Astrocyte of the cerebellum (primary cell): ENCODE data around the gene UST.
A peak's percentile ranks its signal among the peaks of the same experiment; 100 is the strongest.

Experiments used
- DNase-seq: peaks from one replicate; pipeline ENCODE4 v3.0.0-alpha.2; 2011; ENCODE audit warnings: low read depth
- H3K4me3 ChIP-seq: 2 replicates; pipeline ENCODE4 v1.5.1; 2011; ENCODE audit warnings: mild to moderate bottlenecking, low read depth, low read length, moderate library complexity
- in situ Hi-C: cut with HindIII; loops from 2 replicates; pipeline ENCODE4 v1.10.0; 2017; ENCODE audit warnings: low sequenced_read_pairs
- TF ChIP-seq, protein P1 (sequence below): IDR thresholded peaks from 2 replicates; pipeline ENCODE4 v1.5.1; 2012; ENCODE audit warnings: low read length, low read depth, moderate library complexity, mild to moderate bottlenecking; ENCODE audit errors: missing control alignments

Gene UST

DNA sequence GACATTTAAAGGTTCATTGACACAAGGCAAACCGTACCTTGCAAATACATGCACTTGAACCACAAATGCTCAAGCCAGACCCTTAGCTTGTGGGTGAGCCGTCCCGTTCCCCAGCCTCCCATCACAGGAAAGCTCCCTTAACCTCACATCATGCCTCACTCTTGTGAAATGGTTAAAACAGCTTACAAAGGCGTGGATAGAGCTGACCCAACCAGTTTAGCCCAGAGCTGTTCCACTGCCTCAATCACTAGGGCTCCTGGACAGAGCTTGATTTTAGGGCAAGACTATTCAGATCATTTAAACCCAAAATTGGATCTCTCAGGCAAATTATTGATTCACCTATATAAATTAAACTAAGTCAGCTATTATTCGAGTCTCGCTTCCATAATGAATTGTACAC is 341.1 kb downstream of the UST start:
- DNase-seq: no peak
- in situ Hi-C loops: loop anchor here (25.0 kb wide), 1 partner anchor 324 kb away; the partner anchor contains the start of gene SUMO4
- TF ChIP-seq, protein P1, sequence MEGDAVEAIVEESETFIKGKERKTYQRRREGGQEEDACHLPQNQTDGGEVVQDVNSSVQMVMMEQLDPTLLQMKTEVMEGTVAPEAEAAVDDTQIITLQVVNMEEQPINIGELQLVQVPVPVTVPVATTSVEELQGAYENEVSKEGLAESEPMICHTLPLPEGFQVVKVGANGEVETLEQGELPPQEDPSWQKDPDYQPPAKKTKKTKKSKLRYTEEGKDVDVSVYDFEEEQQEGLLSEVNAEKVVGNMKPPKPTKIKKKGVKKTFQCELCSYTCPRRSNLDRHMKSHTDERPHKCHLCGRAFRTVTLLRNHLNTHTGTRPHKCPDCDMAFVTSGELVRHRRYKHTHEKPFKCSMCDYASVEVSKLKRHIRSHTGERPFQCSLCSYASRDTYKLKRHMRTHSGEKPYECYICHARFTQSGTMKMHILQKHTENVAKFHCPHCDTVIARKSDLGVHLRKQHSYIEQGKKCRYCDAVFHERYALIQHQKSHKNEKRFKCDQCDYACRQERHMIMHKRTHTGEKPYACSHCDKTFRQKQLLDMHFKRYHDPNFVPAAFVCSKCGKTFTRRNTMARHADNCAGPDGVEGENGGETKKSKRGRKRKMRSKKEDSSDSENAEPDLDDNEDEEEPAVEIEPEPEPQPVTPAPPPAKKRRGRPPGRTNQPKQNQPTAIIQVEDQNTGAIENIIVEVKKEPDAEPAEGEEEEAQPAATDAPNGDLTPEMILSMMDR: no peak
- H3K4me3 ChIP-seq: no peak overlapping the region

DNA sequence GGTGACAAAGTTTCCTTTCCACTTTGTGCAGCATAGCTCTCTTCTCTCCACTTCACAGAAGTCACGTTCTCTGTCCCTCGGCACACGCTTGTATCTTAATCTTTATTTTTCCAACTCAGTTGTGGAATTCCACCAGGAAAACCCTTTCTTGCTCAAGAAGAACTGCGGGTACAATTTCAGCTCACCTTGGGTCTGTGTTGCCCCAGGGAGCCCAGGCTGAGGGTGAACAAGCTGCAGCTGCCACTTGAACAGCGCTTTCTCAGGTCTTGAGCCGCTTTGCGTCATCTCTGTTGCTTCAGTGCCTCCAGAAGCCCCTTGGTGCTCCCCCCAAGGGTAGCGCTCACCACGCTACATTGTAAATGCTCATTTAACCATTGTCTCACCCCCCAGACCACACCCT is 341.5 kb downstream of the UST start:
- no peak for DNase-seq
- H3K4me3 ChIP-seq: no peak overlapping the region
- TF ChIP-seq, protein P1: no peak
- in situ Hi-C loops: loop anchor here (25.0 kb wide), 1 partner anchor 324 kb away; the partner anchor contains the start of gene SUMO4

DNA sequence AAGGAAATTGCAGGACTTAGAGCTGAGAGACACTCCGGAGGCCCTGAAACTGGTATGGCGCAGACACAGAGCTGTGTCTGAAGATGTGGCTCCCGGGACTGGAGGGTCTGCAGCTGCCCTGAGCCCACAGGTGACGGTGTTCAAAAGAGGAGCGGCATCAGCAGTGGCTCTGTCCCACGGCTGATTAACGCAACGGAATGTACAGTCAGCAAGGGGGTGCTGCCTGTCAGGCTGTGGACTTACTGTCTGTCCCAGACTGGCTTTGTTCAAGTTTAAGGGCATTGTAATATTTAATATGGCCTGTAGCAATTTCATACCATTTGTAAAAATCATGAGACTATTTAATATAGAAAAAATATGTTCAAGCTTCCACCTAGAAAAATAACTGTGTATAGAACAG is 342.7 kb downstream of the UST start:
- TF ChIP-seq, protein P1: peak; percentile 7
- in situ Hi-C loops: loop anchor here (25.0 kb wide), 1 partner anchor 323 kb away; the partner anchor contains the start of gene SUMO4
- DNase-seq: no peak
- H3K4me3 ChIP-seq: no peak overlapping the region

DNA sequence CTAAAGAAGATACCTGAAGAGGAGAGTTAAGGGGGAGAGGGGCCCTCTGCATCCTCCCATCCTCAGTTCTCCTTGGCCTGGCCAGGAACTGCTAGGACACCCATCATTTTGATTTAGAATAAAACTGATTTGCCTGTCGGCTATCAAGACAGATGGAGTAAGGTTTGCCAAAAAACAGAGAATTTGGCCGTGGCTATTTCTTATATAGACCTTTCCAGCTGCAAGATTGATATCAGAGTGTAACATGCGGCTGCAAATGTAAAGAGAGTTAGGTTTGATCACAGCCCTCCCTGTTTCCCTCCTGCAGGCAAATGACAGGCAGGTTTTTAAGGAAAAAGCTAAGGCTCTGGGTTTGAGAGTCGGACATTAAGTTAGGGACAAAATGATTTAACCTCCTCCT is 344.1 kb downstream of the UST start:
- in situ Hi-C loops: loop anchor here (25.0 kb wide), 1 partner anchor 321 kb away; the partner anchor contains the start of gene SUMO4
- no peak overlapping the region for H3K4me3 ChIP-seq
- TF ChIP-seq, protein P1: no peak
- DNase-seq: no peak

DNA sequence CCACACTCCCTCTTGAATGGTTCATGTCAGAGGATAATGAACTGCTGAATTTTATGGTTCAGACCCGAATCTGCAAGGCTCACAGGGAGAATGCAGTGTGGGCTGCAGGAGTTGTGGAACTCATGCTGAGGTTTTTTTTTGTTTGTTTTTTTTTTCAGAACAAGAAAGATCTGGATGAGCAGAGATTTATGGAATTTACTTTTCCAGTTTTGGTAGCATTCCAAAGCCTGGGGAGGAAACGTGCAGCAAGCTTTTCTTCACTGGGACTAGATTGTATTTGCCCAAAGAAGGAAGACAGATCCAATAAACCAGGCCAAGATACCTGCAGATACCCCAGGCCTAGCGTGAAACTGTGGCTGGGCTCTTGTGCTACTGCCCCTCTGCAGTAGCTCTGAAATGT is 346.8 kb downstream of the UST start:
- TF ChIP-seq, protein P1: no peak
- in situ Hi-C loops: loop anchor here (25.0 kb wide), 1 partner anchor 319 kb away; the partner anchor contains the start of gene SUMO4
- peak; percentile 76 for DNase-seq
- H3K4me3 ChIP-seq: no peak overlapping the region

DNA sequence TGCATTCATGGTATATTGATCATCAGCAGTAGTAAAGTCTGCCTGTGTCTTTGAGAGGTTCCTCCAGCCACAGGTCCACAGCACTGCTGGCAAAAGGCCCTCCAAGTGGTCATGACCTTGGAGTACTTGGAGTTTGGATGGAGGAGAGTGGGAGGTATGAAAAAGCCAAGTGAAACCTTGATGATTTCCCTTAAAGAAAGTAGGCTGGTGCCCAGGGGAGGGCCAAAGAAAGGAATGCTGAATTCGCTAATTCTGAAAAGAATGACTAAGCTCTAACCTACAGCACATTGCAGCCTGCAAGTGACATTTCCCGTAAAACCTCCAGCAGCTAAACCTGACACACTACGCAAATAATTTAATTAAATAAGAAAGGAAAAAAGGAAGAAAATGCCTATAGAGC is 347.3 kb downstream of the UST start:
- TF ChIP-seq, protein P1: no peak
- DNase-seq: no peak
- in situ Hi-C loops: loop anchor here (25.0 kb wide), 1 partner anchor 318 kb away; the partner anchor contains the start of gene SUMO4
- H3K4me3 ChIP-seq: no peak overlapping the region

DNA sequence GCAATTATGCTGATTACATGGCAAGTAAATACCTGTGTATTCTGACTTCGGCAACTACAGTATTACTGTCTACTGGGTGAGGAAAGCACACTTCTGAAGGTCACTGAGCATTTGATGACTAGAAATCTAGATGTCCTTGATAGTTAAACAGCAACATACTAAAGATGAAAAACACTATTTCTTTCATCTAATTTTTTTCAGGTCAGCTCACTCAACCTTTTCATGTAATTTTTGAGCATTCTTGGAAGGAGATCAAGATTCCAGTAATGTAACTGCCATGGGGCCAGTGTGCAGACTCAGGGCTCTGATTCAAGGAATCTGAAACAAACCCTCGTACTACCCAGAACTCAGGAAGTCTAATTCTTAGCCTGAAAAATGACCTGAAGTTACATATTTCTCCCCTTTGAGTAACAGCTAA is 348.1 kb downstream of the UST start:
- TF ChIP-seq, protein P1: no peak
- in situ Hi-C loops: loop anchor here (25.0 kb wide), 1 partner anchor 317 kb away; the partner anchor contains the start of gene SUMO4
- no peak overlapping the region for H3K4me3 ChIP-seq
- peak; percentile 63 for DNase-seq
